Naive thymus-derived CD4-positive, alpha-beta T cell (primary cell): Measurements from ENCODE around the gene F13A1. TPM values are rescaled to one million over a fixed set of nuclear protein-coding genes. Genes with fewer than 3 reads are reported as not detected.

ENCODE experiments used
- ATAC-seq: fragments of 150-1000 bp; cut with Tn5 transposase; 2 replicates; pipeline ENCODE4 v1.10.0; 2021; ENCODE audit warnings: mild to moderate bottlenecking, moderate library complexity
- CTCF ChIA-PET: fragments of 350-600 bp; sonication (Branson Sonifier 250); formaldehyde crosslinking; loops from one replicate; lab custom pipeline; 2021; ENCODE audit warnings: antibody characterized with exemption; lab: Charles Lee
- POLR2A ChIA-PET: fragments of 350-600 bp; sonication (Branson Sonifier 250); formaldehyde crosslinking; loops from one replicate; lab custom pipeline; 2021; ENCODE audit warnings: antibody characterized with exemption, inconsistent platforms; lab: Charles Lee
- DNase-seq, 9 donors: peaks; one replicate each; pipeline versions ENCODE4 v3.0.0 to v3.0.0-alpha.2; 2020 to 2022; ENCODE audit warnings: mixed read lengths in 1 of 9
- H3K27ac ChIP-seq: one replicate; pipeline ENCODE4 v1.7.0; 2013; ENCODE audit warnings: mild to moderate bottlenecking, low read depth, low read length, moderate library complexity
- H3K27me3 ChIP-seq, 2 donors: one replicate each; pipeline ENCODE4 v1.7.0; 2013; ENCODE audit warnings: low read length in 2 of 2, mild to moderate bottlenecking in 2 of 2, moderate library complexity in 2 of 2; ENCODE audit not compliant: control insufficient read depth in 2 of 2, insufficient read depth in 2 of 2
- H3K36me3 ChIP-seq, 3 experiments: 1 replicate in 2 of 3; 2 replicates in 1 of 3; pipeline ENCODE4 v1.7.0; 2013; ENCODE audit warnings: low read length in 3 of 3, mild to moderate bottlenecking in 3 of 3, moderate library complexity in 1 of 3; ENCODE audit not compliant: insufficient read depth in 3 of 3, control insufficient read depth in 2 of 3
- H3K4me1 ChIP-seq, 2 donors: one replicate each; pipeline ENCODE4 v1.7.0; 2013; ENCODE audit warnings: low read length in 2 of 2, mild to moderate bottlenecking in 2 of 2, moderate library complexity in 1 of 2; ENCODE audit not compliant: control insufficient read depth in 2 of 2, insufficient read depth in 2 of 2
- H3K4me3 ChIP-seq: 2 replicates; pipeline ENCODE4 v1.7.0; 2013; ENCODE audit warnings: mild to moderate bottlenecking, low read length
- H3K9me3 ChIP-seq, 3 experiments: 1 replicate in 2 of 3; 2 replicates in 1 of 3; pipeline ENCODE4 v1.7.0; 2013; ENCODE audit warnings: low read length in 3 of 3; ENCODE audit not compliant: control insufficient read depth in 2 of 3
- H3K27ac Mint-ChIP-seq, 9 donors: one replicate each; pipeline ENCODE4 v1.8.0; 2020 to 2022; ENCODE audit warnings: mixed read lengths in 9 of 9, mild to moderate bottlenecking in 8 of 9, moderate library complexity in 5 of 9, inconsistent platforms in 2 of 9
- H3K27me3 Mint-ChIP-seq, 5 donors: one replicate each; pipeline ENCODE4 v1.8.0; 2021 to 2022; ENCODE audit warnings: mixed read lengths in 5 of 5, mild to moderate bottlenecking in 1 of 5
- H3K36me3 Mint-ChIP-seq, 5 donors: one replicate each; pipeline ENCODE4 v1.8.0; 2020 to 2022; ENCODE audit warnings: mixed read lengths in 5 of 5, mild to moderate bottlenecking in 3 of 5, inconsistent platforms in 1 of 5
- H3K4me1 Mint-ChIP-seq, 7 donors: one replicate each; pipeline ENCODE4 v1.8.0; 2020 to 2022; ENCODE audit warnings: mixed read lengths in 7 of 7, mild to moderate bottlenecking in 3 of 7, inconsistent platforms in 1 of 7
- H3K4me3 Mint-ChIP-seq, 10 donors: one replicate each; pipeline ENCODE4 v1.8.0; 2020 to 2022; ENCODE audit warnings: mild to moderate bottlenecking in 10 of 10, mixed read lengths in 10 of 10, moderate library complexity in 6 of 10, inconsistent platforms in 2 of 10
- H3K9me3 Mint-ChIP-seq, 11 donors: one replicate each; pipeline ENCODE4 v1.8.0; 2020 to 2022; ENCODE audit warnings: mixed read lengths in 11 of 11, mild to moderate bottlenecking in 4 of 11, inconsistent platforms in 1 of 11, moderate library complexity in 1 of 11
- intact Hi-C, 2 donors: fragments of 100-400 bp; cut with micrococcal nuclease; formaldehyde crosslinking; loops; one replicate each; pipeline ENCODE4 v1.15.1; 2023
- polyA plus RNA-seq, 2 donors: library from polyadenylated mRNA; unstranded; fragments of 300-500 nt; fragmentation: Illumina TruSeq; gene quantifications; one replicate each; pipeline ENCODE4 v1.2.3, GENCODE V29; 2021
- total RNA-seq, 6 experiments: library from RNA in 5 of 6; stranded (reverse) in 5 of 6; gene quantifications; 1 replicate in 5 of 6; 2 replicates in 1 of 6; pipeline ENCODE4 v1.2.3 and lab custom pipeline; 2021 to 2026

F13A1 gene
- total and polyA plus RNA-seq, 7 experiments from 2014 or later: 0.04 to 42.2 (median 3.0) TPM; not detected in 1

DNA sequence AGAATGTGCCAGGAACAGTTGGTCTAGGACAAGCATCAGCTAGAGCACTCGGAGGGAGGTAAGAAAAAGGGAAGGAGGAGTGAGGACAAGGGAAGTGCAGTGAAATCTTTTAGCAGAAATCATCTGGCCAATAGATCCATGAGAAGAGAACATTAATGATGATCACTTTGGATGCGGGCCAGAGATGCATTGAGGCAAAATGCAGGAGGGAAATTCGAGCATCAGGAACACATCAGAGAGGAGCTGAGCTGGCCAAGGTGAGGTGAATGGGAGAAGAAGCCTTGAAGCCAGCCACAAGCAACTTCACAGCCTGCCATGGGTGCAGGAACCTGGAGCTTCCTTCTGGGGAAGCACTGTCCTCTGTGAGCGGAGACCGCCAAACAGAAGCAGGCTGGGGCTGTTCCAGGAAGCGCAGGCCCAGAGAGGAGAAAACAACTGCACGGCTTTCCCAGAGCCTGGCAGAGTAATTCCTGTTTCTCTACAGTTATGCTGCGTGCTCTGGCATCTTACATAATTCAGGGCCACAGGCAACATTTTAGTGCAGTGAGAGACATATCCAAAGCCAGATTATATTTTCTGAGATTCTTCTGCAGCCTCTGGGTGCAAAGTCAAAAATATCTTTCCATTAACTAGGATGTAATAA lies 143.8 kb downstream of the F13A1 start:
- no peaks in the 10 kb centered on the region for H3K9me3 Mint-ChIP-seq
- H3K36me3 Mint-ChIP-seq: no peaks in the 10 kb centered on the region
- no peaks in the 10 kb centered on the region for H3K27me3 ChIP-seq
- intact Hi-C loops: no loop called here
- no peak overlapping the region for H3K27ac ChIP-seq
- DNase-seq (no peak), ATAC-seq (no peak)
- no peaks in the 10 kb centered on the region for H3K4me1 ChIP-seq
- ChIA-PET CTCF (no interaction called here), POLR2A (no interaction called here)
- H3K9me3 ChIP-seq: no peaks in the 10 kb centered on the region
- peaks cover 0 to 21% (median 7%) of the 10 kb centered on the region in 5 donors for H3K27me3 Mint-ChIP-seq
- no peak overlapping the region for H3K27ac Mint-ChIP-seq
- H3K4me1 Mint-ChIP-seq: no peaks in the 10 kb centered on the region
- H3K4me3 ChIP-seq: no peak overlapping the region
- H3K4me3 Mint-ChIP-seq: no peak overlapping the region
- no peaks in the 10 kb centered on the region for H3K36me3 ChIP-seq

DNA sequence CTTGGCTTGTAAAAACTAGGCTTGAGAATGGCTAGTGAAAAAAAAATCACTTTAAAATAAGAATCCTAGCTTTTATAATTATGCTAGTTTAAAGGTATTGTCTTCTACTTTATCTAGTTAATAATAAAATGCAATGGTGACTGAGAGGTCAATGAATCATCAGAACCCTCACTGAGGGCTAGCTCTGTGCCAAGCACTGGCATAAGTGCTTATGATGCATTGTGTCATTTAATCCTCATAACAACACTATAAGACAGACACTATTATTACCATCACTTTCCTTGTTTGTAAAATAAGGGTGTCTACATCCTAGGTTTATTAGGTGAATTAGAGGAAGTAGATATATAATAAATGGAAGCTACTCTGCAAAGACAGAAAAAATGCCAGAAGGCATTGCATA lies 144.3 kb downstream of the F13A1 start:
- POLR2A ChIA-PET: no interaction called here
- no peaks in the 10 kb centered on the region for H3K27me3 ChIP-seq
- CTCF ChIA-PET: no interaction called here
- no peak overlapping the region for H3K4me3 ChIP-seq
- no peaks in the 10 kb centered on the region for H3K9me3 ChIP-seq
- no peaks in the 10 kb centered on the region for H3K36me3 ChIP-seq
- H3K36me3 Mint-ChIP-seq: no peaks in the 10 kb centered on the region
- H3K27ac ChIP-seq: no peak overlapping the region
- no peaks in the 10 kb centered on the region for H3K9me3 Mint-ChIP-seq
- DNase-seq (no peak), ATAC-seq (no peak)
- H3K4me1 ChIP-seq: no peaks in the 10 kb centered on the region
- no peak overlapping the region for H3K27ac Mint-ChIP-seq
- intact Hi-C loops: no loop called here
- H3K4me3 Mint-ChIP-seq: no peak overlapping the region
- H3K27me3 Mint-ChIP-seq: peaks cover 0 to 19% (median 7%) of the 10 kb centered on the region in 5 donors
- H3K4me1 Mint-ChIP-seq: no peaks in the 10 kb centered on the region

DNA sequence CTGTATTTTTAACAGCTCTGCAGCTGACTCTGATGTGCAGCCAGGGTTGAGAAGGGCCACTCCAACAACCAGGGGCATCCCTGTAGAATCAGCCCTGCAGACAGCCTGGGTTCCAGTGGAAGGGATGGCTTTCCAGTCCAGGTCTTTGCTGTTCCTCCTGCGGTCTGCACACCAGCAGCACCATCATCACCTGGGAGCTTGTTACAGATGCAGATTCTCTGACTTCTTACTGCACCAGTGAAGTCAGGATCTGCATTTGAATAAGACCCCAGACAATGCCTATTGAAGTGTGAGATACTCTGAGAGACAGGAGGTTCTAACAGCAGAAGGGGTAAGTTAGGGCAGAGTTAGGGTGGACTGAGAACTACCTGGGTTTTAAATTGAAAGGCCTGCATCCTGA lies 151.3 kb downstream of the F13A1 start:
- H3K4me1 Mint-ChIP-seq: peaks cover 0 to 2% (median 0%) of the 10 kb centered on the region in 7 donors
- no peaks in the 10 kb centered on the region for H3K36me3 ChIP-seq
- H3K36me3 Mint-ChIP-seq: peaks cover 0 to 3% (median 0%) of the 10 kb centered on the region in 5 donors
- ATAC-seq (no peak), DNase-seq (no peak)
- ChIA-PET POLR2A (no interaction called here), CTCF (no interaction called here)
- H3K4me1 ChIP-seq: no peaks in the 10 kb centered on the region
- peaks cover 0 to 10% (median 4%) of the 10 kb centered on the region in 5 donors for H3K27me3 Mint-ChIP-seq
- H3K4me3 ChIP-seq: no peak overlapping the region
- H3K4me3 Mint-ChIP-seq: no peak overlapping the region
- no peak overlapping the region for H3K27ac Mint-ChIP-seq
- H3K27ac ChIP-seq: no peak overlapping the region
- H3K9me3 Mint-ChIP-seq: no peaks in the 10 kb centered on the region
- H3K9me3 ChIP-seq: no peaks in the 10 kb centered on the region
- intact Hi-C loops: no loop called here
- no peaks in the 10 kb centered on the region for H3K27me3 ChIP-seq

DNA sequence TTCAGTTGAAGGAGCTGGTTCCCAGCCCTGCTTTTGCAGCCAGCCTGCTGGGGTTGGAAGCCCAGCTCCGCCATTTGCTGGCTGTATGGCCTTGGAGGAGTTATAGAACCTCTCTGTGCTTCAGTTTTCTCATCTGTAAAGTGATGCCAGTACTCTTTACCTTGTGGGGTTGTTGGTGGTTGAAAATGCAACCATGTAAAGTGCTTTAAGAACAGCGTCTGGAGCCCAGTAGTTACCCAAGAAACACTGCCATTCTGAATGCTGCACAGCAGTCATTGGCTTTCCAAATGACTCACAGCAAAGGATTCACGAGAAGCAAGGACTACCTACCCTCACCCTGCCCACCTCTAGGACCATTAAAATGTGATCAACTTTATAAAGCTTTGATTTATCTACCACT lies 154.4 kb downstream of the F13A1 start:
- Histone ChIP-seq H3K36me3 (no peaks in the 10 kb centered on the region), H3K9me3 (no peaks in the 10 kb centered on the region), H3K4me1 (no peaks in the 10 kb centered on the region), H3K4me3 (no peak overlapping the region), H3K27me3 (no peaks in the 10 kb centered on the region), H3K27ac (no peak overlapping the region)
- intact Hi-C loops: no loop called here
- Mint-ChIP-seq H3K4me3 (no peak overlapping the region), H3K9me3 (no peaks in the 10 kb centered on the region), H3K36me3 (peaks cover 0 to 3% (median 0%) of the 10 kb centered on the region in 5 donors), H3K27ac (no peak overlapping the region), H3K27me3 (peaks cover 0 to 10% (median 4%) of the 10 kb centered on the region in 5 donors), H3K4me1 (peaks cover 0 to 2% (median 0%) of the 10 kb centered on the region in 7 donors)
- no peak for ATAC-seq
- ChIA-PET CTCF (no interaction called here), POLR2A (no interaction called here)
- DNase-seq: no peak

- Histone ChIP-seq H3K4me3 (no peak overlapping the region), H3K4me1 (no peaks in the 10 kb centered on the region), H3K27ac (no peak overlapping the region), H3K36me3 (no peaks in the 10 kb centered on the region), H3K27me3 (no peaks in the 10 kb centered on the region), H3K9me3 (no peaks in the 10 kb centered on the region)
- Mint-ChIP-seq H3K36me3 (peaks cover 0 to 3% (median 0%) of the 10 kb centered on the region in 5 donors), H3K27ac (no peak overlapping the region), H3K27me3 (peaks cover 0 to 10% (median 4%) of the 10 kb centered on the region in 5 donors), H3K4me3 (no peak overlapping the region), H3K9me3 (no peaks in the 10 kb centered on the region), H3K4me1 (peaks cover 0 to 2% (median 0%) of the 10 kb centered on the region in 7 donors)
- intact Hi-C loops: no loop called here
- CTCF ChIA-PET: no interaction called here
- POLR2A ChIA-PET: no interaction called here
- ATAC-seq: no peak
- no peak for DNase-seq
Observed at GRCh38 chr6:6164367-6164766, 156.1 kb downstream of the F13A1 start.

- Mint-ChIP-seq H3K27ac (no peak overlapping the region), H3K9me3 (no peaks in the 10 kb centered on the region), H3K36me3 (no peaks in the 10 kb centered on the region), H3K4me1 (no peaks in the 10 kb centered on the region), H3K27me3 (peaks cover 0 to 15% (median 9%) of the 10 kb centered on the region in 5 donors), H3K4me3 (no peak overlapping the region)
- DNase-seq: no peak
- ATAC-seq: no peak
- intact Hi-C loops: no loop called here
- Histone ChIP-seq H3K27me3 (no peaks in the 10 kb centered on the region), H3K36me3 (no peaks in the 10 kb centered on the region), H3K27ac (no peak overlapping the region), H3K9me3 (no peaks in the 10 kb centered on the region), H3K4me3 (no peak overlapping the region), H3K4me1 (no peaks in the 10 kb centered on the region)
- ChIA-PET POLR2A (no interaction called here), CTCF (no interaction called here)
Observed at GRCh38 chr6:6154335-6154734, 166.1 kb downstream of the F13A1 start.

DNA sequence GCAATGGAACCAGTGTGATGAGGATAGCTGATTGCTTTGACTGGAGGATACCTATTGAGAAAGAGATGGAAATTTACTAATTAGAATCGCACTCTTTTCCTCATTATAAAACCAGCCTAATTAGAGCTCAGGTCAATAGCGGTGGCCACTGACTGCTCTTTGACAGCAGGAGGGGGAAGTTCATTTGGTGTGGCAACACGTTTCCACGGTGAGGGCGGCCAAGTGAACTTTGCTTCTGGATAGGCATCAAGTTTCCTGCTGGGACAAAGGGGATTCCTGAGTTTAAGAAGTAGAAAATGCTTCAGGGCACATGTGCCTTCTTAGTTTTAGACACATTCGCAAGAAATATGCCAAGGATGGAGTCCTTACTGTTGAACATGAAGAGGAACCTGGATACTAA lies 168.4 kb downstream of the F13A1 start:
- no peak for DNase-seq
- Histone ChIP-seq H3K4me1 (no peaks in the 10 kb centered on the region), H3K27me3 (no peaks in the 10 kb centered on the region), H3K36me3 (no peaks in the 10 kb centered on the region), H3K27ac (no peak overlapping the region), H3K9me3 (no peaks in the 10 kb centered on the region), H3K4me3 (no peak overlapping the region)
- Mint-ChIP-seq H3K4me3 (no peak overlapping the region), H3K9me3 (peaks cover 0 to 2% (median 0%) of the 10 kb centered on the region in 11 donors), H3K4me1 (no peaks in the 10 kb centered on the region), H3K36me3 (no peaks in the 10 kb centered on the region), H3K27ac (no peak overlapping the region), H3K27me3 (peaks cover 0 to 16% (median 13%) of the 10 kb centered on the region in 5 donors)
- ChIA-PET CTCF (interaction anchor here (0.7 kb wide), 1 partner anchor 361 kb away, joined by 3 read pairs; no protein-coding TSS in a partner anchor), POLR2A (no interaction called here)
- ATAC-seq: no peak
- intact Hi-C loops: no loop called here
